Keratinocyte (primary cell): ENCODE data around the gene EPAS1. TPM values are rescaled to one million over a fixed set of nuclear protein-coding genes. Genes with fewer than 3 reads are reported as not detected.

Source experiments
- DNase-seq: peaks from one replicate; pipeline ENCODE4 v3.0.0-alpha.2; 2011; ENCODE audit warnings: low read depth, missing footprints, low spot score
- FAIRE-seq: peaks from 2 replicates; lab custom pipeline; 2011; peaks lifted over from hg19 to GRCh38; lab: Jason Lieb, UNC
- H2AFZ ChIP-seq: 2 replicates; pipeline ENCODE4 v1.6.0; 2012; ENCODE audit warnings: low read length, control low read depth, inconsistent platforms; ENCODE audit not compliant: control insufficient read depth
- H3K27ac ChIP-seq: 2 replicates; pipeline ENCODE4 v1.5.1; 2011; ENCODE audit warnings: low read length; ENCODE audit not compliant: control insufficient read depth, insufficient read depth
- H3K27me3 ChIP-seq: 3 replicates; pipeline ENCODE4 v1.6.0; 2011; ENCODE audit warnings: low read length; ENCODE audit not compliant: control insufficient read depth, insufficient read depth; ENCODE audit errors: extremely low read depth
- H3K36me3 ChIP-seq, 2 experiments: 2 replicates in 1 of 2; 3 replicates in 1 of 2; pipeline ENCODE4 v1.5.1; 2011; ENCODE audit warnings: low read length in 2 of 2, mild to moderate bottlenecking in 1 of 2; ENCODE audit not compliant: control insufficient read depth in 2 of 2, insufficient read depth in 2 of 2; ENCODE audit errors: extremely low read depth in 1 of 2
- H3K4me1 ChIP-seq: 3 replicates; pipeline ENCODE4 v1.5.1; 2011; ENCODE audit warnings: low read length; ENCODE audit not compliant: control insufficient read depth, insufficient read depth; ENCODE audit errors: extremely low read depth
- H3K4me2 ChIP-seq: 3 replicates; pipeline ENCODE4 v1.6.0; 2011; ENCODE audit warnings: low read depth, low read length; ENCODE audit not compliant: control insufficient read depth, insufficient read depth; ENCODE audit errors: extremely low read depth
- H3K4me3 ChIP-seq, 3 experiments: fragments of 200-600 bp in 1 of 3; sonication (generic) in 1 of 3; 2 replicates in 2 of 3; 3 replicates in 1 of 3; pipeline ENCODE4 v1.5.1; 2011 to 2016; ENCODE audit warnings: low read length in 3 of 3, mild to moderate bottlenecking in 3 of 3, control low read depth in 2 of 3, inconsistent platforms in 1 of 3, low read depth in 1 of 3, mixed read lengths in 1 of 3, mixed run types in 1 of 3, moderate library complexity in 1 of 3; ENCODE audit not compliant: control insufficient read depth in 2 of 3, insufficient read depth in 2 of 3; ENCODE audit errors: extremely low read depth in 1 of 3
- H3K79me2 ChIP-seq: 2 replicates; pipeline ENCODE4 v1.6.0; 2012; ENCODE audit warnings: low read length; ENCODE audit not compliant: control insufficient read depth, insufficient read depth
- H3K9ac ChIP-seq: 3 replicates; pipeline ENCODE4 v1.6.0; 2011; ENCODE audit warnings: low read length; ENCODE audit not compliant: control insufficient read depth, insufficient read depth; ENCODE audit errors: extremely low read depth
- H3K9me1 ChIP-seq: 3 replicates; pipeline ENCODE4 v1.6.0; 2011; ENCODE audit warnings: low read length; ENCODE audit not compliant: control insufficient read depth, insufficient read depth; ENCODE audit errors: extremely low read depth
- H3K9me3 ChIP-seq: 2 replicates; pipeline ENCODE4 v1.5.1; 2012; ENCODE audit warnings: low read depth, low read length; ENCODE audit not compliant: control insufficient read depth
- H4K20me1 ChIP-seq: 3 replicates; pipeline ENCODE4 v1.6.0; 2011; ENCODE audit warnings: low read length; ENCODE audit not compliant: control insufficient read depth, insufficient read depth; ENCODE audit errors: extremely low read depth
- CTCF ChIP-seq, 3 experiments: IDR thresholded peaks in 1 of 3; conservative IDR thresholded peaks in 1 of 3; optimal IDR thresholded peaks in 1 of 3; 2 replicates in 2 of 3; 3 replicates in 1 of 3; pipeline versions ENCODE3 to v1.5.1; 2011; ENCODE audit warnings: low read length in 3 of 3, mild to moderate bottlenecking in 3 of 3, moderate library complexity in 2 of 3, control low read depth in 1 of 3, inconsistent platforms in 1 of 3; ENCODE audit not compliant: insufficient read depth in 2 of 3; ENCODE audit errors: extremely low read depth in 1 of 3
- EZH2 ChIP-seq: IDR thresholded peaks from one replicate; pipeline ENCODE4 v1.6.1; 2012; ENCODE audit warnings: inconsistent platforms, mild to moderate bottlenecking, low read length, moderate library complexity
- dilution Hi-C: fragments of 300-500 bp; cut with MboI; formaldehyde crosslinking; loops from one replicate; pipeline ENCODE4 v1.7.0; 2020; ENCODE audit warnings: low sequenced_read_pairs; ENCODE audit not compliant: extremely low pct_ligation_motif_present
- polyA plus RNA-seq, 5 experiments: library from polyadenylated mRNA; depleted of rRNA in 3 of 5; stranded (reverse) in 3 of 5; stranded (forward) in 1 of 5; unstranded in 1 of 5; fragments of >200 nt; gene quantifications; 1 replicate in 1 of 5; 2 replicates in 3 of 5; 3 replicates in 1 of 5; pipeline versions ENCODE4 v1.2.1 to v1.2.3, GENCODE V29; 2011 to 2012; ENCODE audit warnings: missing spikeins in 2 of 5, low read depth in 1 of 5, low replicate concordance in 1 of 5

EPAS1 gene
- polyA plus RNA-seq, 1 donor (not counting 4 experiments of a cell fraction or from before 2014, with no cell fraction given): 96.7 TPM

- H4K20me1 ChIP-seq: no peaks in the 10 kb centered on the region
- H3K9me3 ChIP-seq: no peaks in the 10 kb centered on the region
- H3K4me2 ChIP-seq: peak overlapping the region; percentile 22
- peaks cover 63% of the 10 kb centered on the region for H3K79me2 ChIP-seq
- no peak for TF ChIP-seq EZH2
- TF ChIP-seq CTCF (optimal IDR thresholded peaks at IDR 0.05 in 1 of 3, IDR thresholded peaks at IDR 0.05 in 1 of 3, conservative IDR thresholded peaks at IDR 0.05 in 1 of 3; ENCODE audit: extremely low read depth in 1 of 3, insufficient read depth in 2 of 3, low read length in 3 of 3): no peak
- peaks cover 0 to 4% of the 10 kb centered on the region in 2 experiments for H3K36me3 ChIP-seq
- no peaks in the 10 kb centered on the region for H3K27me3 ChIP-seq
- H3K9me1 ChIP-seq: no peaks in the 10 kb centered on the region
- dilution Hi-C loops: no loop called here
- peaks cover 77% of the 10 kb centered on the region for H3K4me1 ChIP-seq
- DNase-seq (no peak), FAIRE-seq (no peak)
- no peak overlapping the region for H3K4me3 ChIP-seq
- no peak overlapping the region for H2AFZ ChIP-seq
- peak overlapping the region; percentile 36 for H3K9ac ChIP-seq
- peak overlapping the region; percentile 71 for H3K27ac ChIP-seq
These were observed 22.9 kb downstream of the EPAS1 start for GRCh38 chr2:46320141-46320567.

- peaks cover 73% of the 10 kb centered on the region for H3K79me2 ChIP-seq
- H3K9me3 ChIP-seq: no peaks in the 10 kb centered on the region
- no peak overlapping the region for H2AFZ ChIP-seq
- FAIRE-seq (peak; percentile 55), DNase-seq (no peak)
- dilution Hi-C loops: no loop called here
- peaks cover 78% of the 10 kb centered on the region for H3K4me1 ChIP-seq
- H4K20me1 ChIP-seq: no peaks in the 10 kb centered on the region
- no peaks in the 10 kb centered on the region for H3K27me3 ChIP-seq
- peak overlapping the region in 1 of 3 experiments; percentile 4 for H3K4me3 ChIP-seq
- no peaks in the 10 kb centered on the region for H3K36me3 ChIP-seq
- no peaks in the 10 kb centered on the region for H3K9me1 ChIP-seq
- peak overlapping the region; percentile 46 for H3K4me2 ChIP-seq
- TF ChIP-seq EZH2 (no peak), CTCF (optimal IDR thresholded peaks at IDR 0.05 in 1 of 3, IDR thresholded peaks at IDR 0.05 in 1 of 3, conservative IDR thresholded peaks at IDR 0.05 in 1 of 3; ENCODE audit: extremely low read depth in 1 of 3, insufficient read depth in 2 of 3, low read length in 3 of 3) (no peak)
- H3K9ac ChIP-seq: peak overlapping the region; percentile 36
- peak overlapping the region; percentile 92 for H3K27ac ChIP-seq
These were observed 26.5 kb downstream of the EPAS1 start for GRCh38 chr2:46323730-46324129.
